OCI-LY3 (cell line): Measurements from ENCODE around the gene ARL13B.

Experiments used
- H2AFZ ChIP-seq: fragments of 200-600, 300-600 bp; shearing (Covaris generic); 2 replicates; pipeline ENCODE4 v1.6.0; 2014; ENCODE audit warnings: antibody characterized with exemption, low read depth, low read length
- H3K27ac ChIP-seq: fragments of 200-600, 300-600 bp; sonication (generic); 2 replicates; pipeline ENCODE4 v1.5.1; 2014; ENCODE audit warnings: mild to moderate bottlenecking, low read length, moderate library complexity, mixed read lengths
- H3K27me3 ChIP-seq: fragments of 200-600, 300-600 bp; sonication (generic); 2 replicates; pipeline ENCODE4 v1.6.1; 2014; ENCODE audit warnings: low read depth, low read length, mixed read lengths
- H3K36me3 ChIP-seq: fragments of 200-600, 300-600 bp; sonication (generic); replicated peaks from 2 replicates; pipeline ENCODE3; 2014; ENCODE audit warnings: low read depth, low read length, mixed read lengths
- H3K4me1 ChIP-seq: fragments of 300-600, 200-600 bp; sonication (generic); 2 replicates; pipeline ENCODE4 v1.6.1; 2014; ENCODE audit warnings: low read length, mixed read lengths
- H3K4me2 ChIP-seq: fragments of 200-600, 300-600 bp; sonication (generic); 2 replicates; pipeline ENCODE4 v1.6.1; 2014; ENCODE audit warnings: low read length, mixed read lengths
- H3K4me3 ChIP-seq: fragments of 300-600, 200-600 bp; sonication (generic); 2 replicates; pipeline ENCODE4 v1.5.1; 2014; ENCODE audit warnings: antibody characterized with exemption, mild to moderate bottlenecking, low read length, moderate library complexity
- H3K79me2 ChIP-seq: fragments of 300-600, 200-600 bp; shearing (Covaris generic); 2 replicates; pipeline ENCODE4 v1.6.1; 2014; ENCODE audit warnings: mild to moderate bottlenecking, low read length, mixed read lengths
- H3K9ac ChIP-seq: fragments of 300-600, 200-600 bp; shearing (Covaris generic); 2 replicates; pipeline ENCODE4 v1.6.0; 2014; ENCODE audit warnings: mild to moderate bottlenecking, low read length, moderate library complexity
- H3K9me3 ChIP-seq: fragments of 200-600, 300-600 bp; shearing (Covaris generic); 2 replicates; pipeline ENCODE4 v1.6.1; 2014; ENCODE audit warnings: low read length, mixed read lengths; ENCODE audit not compliant: insufficient read depth
- H4K20me1 ChIP-seq: fragments of 200-600, 300-600 bp; sonication (generic); 2 replicates; pipeline ENCODE4 v1.6.1; 2016; ENCODE audit warnings: low read length, mixed read lengths; ENCODE audit not compliant: insufficient read depth
- CTCF ChIP-seq: fragments of 200-600, 300-600 bp; sonication (generic); IDR thresholded peaks from 2 replicates; pipeline ENCODE4 v1.5.1; 2014; ENCODE audit warnings: antibody characterized with exemption, low read length, low read depth
- EZH2phosphoT487 ChIP-seq: fragments of 200-600 bp; shearing (Covaris generic); IDR thresholded peaks from 2 replicates; pipeline ENCODE4 v1.6.1; 2018; ENCODE audit warnings: antibody characterized with exemption, mixed run types, low read depth

Gene ARL13B

GRCh38 chr3:93984618-93985017 lies 4.7 kb downstream of the ARL13B start:
- H3K79me2 ChIP-seq, result peaks cover 10% of the 10 kb centered on the region
- no peak for TF ChIP-seq CTCF

GRCh38 chr3:93988283-93988682 lies 8.3 kb downstream of the ARL13B start:
- Histone ChIP-seq H3K36me3 (no peaks in the 10 kb centered on the region), H3K27ac (no peak overlapping the region), H3K79me2 (0 out of 2 replicates have a peak, but pooled peaks cover 2% of the 10 kb centered on the region), H4K20me1 (no peaks in the 10 kb centered on the region), H2AFZ (no peak overlapping the region), H3K9ac (no peak overlapping the region), H3K9me3 (no peaks in the 10 kb centered on the region), H3K4me1 (0 out of 2 replicates have a peak, but pooled peaks cover 3% of the 10 kb centered on the region), H3K4me2 (no peak overlapping the region), H3K4me3 (no peak overlapping the region), H3K27me3 (no peaks in the 10 kb centered on the region)
- no peak for TF ChIP-seq EZH2phosphoT487
- no peak for TF ChIP-seq CTCF

More at GRCh38 chr3:93984618-93985017, 4.7 kb downstream of the ARL13B start:
- Histone ChIP-seq H3K27me3 (no peaks in the 10 kb centered on the region), H3K36me3 (no peaks in the 10 kb centered on the region), H3K9ac (no peak overlapping the region), H3K4me3 (no peak overlapping the region), H2AFZ (no peak overlapping the region), H3K9me3 (no peaks in the 10 kb centered on the region), H4K20me1 (no peaks in the 10 kb centered on the region), H3K27ac (no peak overlapping the region), H3K4me1 (peaks cover 6% of the 10 kb centered on the region), H3K4me2 (no peak overlapping the region)

- Histone ChIP-seq H3K27me3 (no peaks in the 10 kb centered on the region), H3K4me2 (no peak overlapping the region), H4K20me1 (no peaks in the 10 kb centered on the region), H3K27ac (no peak overlapping the region), H3K4me1 (0 out of 2 replicates have a peak, but pooled peaks cover 3% of the 10 kb centered on the region), H3K9ac (no peak overlapping the region), H2AFZ (no peak overlapping the region), H3K4me3 (no peak overlapping the region), H3K36me3 (no peaks in the 10 kb centered on the region), H3K9me3 (no peaks in the 10 kb centered on the region), H3K79me2 (0 out of 2 replicates have a peak, but pooled peaks cover 2% of the 10 kb centered on the region)
- TF ChIP-seq EZH2phosphoT487, result no peak
Observed at GRCh38 chr3:93988764-93989163, 8.8 kb downstream of the ARL13B start.

GRCh38 chr3:93989241-93989640 lies 9.3 kb downstream of the ARL13B start:
- H3K9ac ChIP-seq, result no peak overlapping the region
- TF ChIP-seq CTCF (no peak), EZH2phosphoT487 (no peak)
- no peak overlapping the region for H2AFZ ChIP-seq
- H3K36me3 ChIP-seq, result no peaks in the 10 kb centered on the region
- no peaks in the 10 kb centered on the region for H3K27me3 ChIP-seq
- 0 out of 2 replicates have a peak, but pooled peaks cover 2% of the 10 kb centered on the region for H3K79me2 ChIP-seq
- H3K27ac ChIP-seq, result no peak overlapping the region
- H4K20me1 ChIP-seq, result no peaks in the 10 kb centered on the region
- H3K4me2 ChIP-seq, result no peak overlapping the region
- H3K4me3 ChIP-seq, result no peak overlapping the region
- no peaks in the 10 kb centered on the region for H3K9me3 ChIP-seq
- H3K4me1 ChIP-seq, result 0 out of 2 replicates have a peak, but pooled peaks cover 3% of the 10 kb centered on the region
